ENCODE results near the gene SNAPIN. TPM values are rescaled to one million over a fixed set of nuclear protein-coding genes. Genes with fewer than 3 reads are reported as not detected.

The SNAPIN gene
- total RNA-seq, 4 donors from 2014 or later = 40.2 to 62.2 (median 54.8) TPM

- ATAC-seq (ENCODE audit: low FRiP score) = no peak
These were observed 47.0 kb downstream of the SNAPIN start for GRCh38 chr1:153705484-153705883.

GRCh38 chr1:153711026-153711425, 52.5 kb downstream of the SNAPIN start:
- TF ChIP-seq, protein P1, sequence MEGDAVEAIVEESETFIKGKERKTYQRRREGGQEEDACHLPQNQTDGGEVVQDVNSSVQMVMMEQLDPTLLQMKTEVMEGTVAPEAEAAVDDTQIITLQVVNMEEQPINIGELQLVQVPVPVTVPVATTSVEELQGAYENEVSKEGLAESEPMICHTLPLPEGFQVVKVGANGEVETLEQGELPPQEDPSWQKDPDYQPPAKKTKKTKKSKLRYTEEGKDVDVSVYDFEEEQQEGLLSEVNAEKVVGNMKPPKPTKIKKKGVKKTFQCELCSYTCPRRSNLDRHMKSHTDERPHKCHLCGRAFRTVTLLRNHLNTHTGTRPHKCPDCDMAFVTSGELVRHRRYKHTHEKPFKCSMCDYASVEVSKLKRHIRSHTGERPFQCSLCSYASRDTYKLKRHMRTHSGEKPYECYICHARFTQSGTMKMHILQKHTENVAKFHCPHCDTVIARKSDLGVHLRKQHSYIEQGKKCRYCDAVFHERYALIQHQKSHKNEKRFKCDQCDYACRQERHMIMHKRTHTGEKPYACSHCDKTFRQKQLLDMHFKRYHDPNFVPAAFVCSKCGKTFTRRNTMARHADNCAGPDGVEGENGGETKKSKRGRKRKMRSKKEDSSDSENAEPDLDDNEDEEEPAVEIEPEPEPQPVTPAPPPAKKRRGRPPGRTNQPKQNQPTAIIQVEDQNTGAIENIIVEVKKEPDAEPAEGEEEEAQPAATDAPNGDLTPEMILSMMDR (IDR thresholded peaks at IDR 0.05) = no peak
- no peak for ATAC-seq (ENCODE audit: low FRiP score)

More at GRCh38 chr1:153705484-153705883, 47.0 kb downstream of the SNAPIN start:
- TF ChIP-seq, protein P1 (IDR thresholded peaks at IDR 0.05) = no peak
- DNase-seq (ENCODE audit: low spot score) = no peak

More at GRCh38 chr1:153711026-153711425, 52.5 kb downstream of the SNAPIN start:
- DNase-seq (ENCODE audit: low spot score) = no peak

Small RNA genes lying within 50 kb of the gene (small RNA-seq; reads per million reads assigned to genes)
- gene MIR8083 = not detected
- gene RN7SL372P = not detected

Other genes starting within 250 kb of the SNAPIN start
- gene S100A7A, start 242.2 kb upstream of the SNAPIN start, total RNA-seq = not detected
- not detected for gene S100A7, start 198.1 kb upstream of the SNAPIN start, total RNA-seq
- 100 to 1,000 TPM; 315 to 566 (median 427) TPM for gene S100A6, start 122.7 kb upstream of the SNAPIN start, total RNA-seq
- gene S100A5, start 117.8 kb upstream of the SNAPIN start, total RNA-seq = not detected
- gene S100A4, start 112.9 kb upstream of the SNAPIN start, total RNA-seq = 100 to 1,000 TPM; 323 to 723 (median 337) TPM
- 1 to 10 TPM in 3 of 4 donors, not detected in 1; 1.7 to 3.2 (median 2.7) TPM for gene S100A3, start 109.4 kb upstream of the SNAPIN start, total RNA-seq
- gene S100A2, start 92.9 kb upstream of the SNAPIN start, total RNA-seq = 1 to 10 TPM in 2 of 4 donors, not detected in 2; 1.3 to 6.5 TPM
- 100 to 1,000 TPM in 3 of 4 donors, 10 to 100 TPM in 1; 84.5 to 225 (median 127) TPM for gene S100A16, start 45.6 kb upstream of the SNAPIN start, total RNA-seq
- gene S100A14, start 42.4 kb upstream of the SNAPIN start, total RNA-seq = 1 to 10 TPM in 2 of 4 donors, under 1 TPM in 1, not detected in 1; 0.50 to 1.9 (median 1.3) TPM
- 100 to 1,000 TPM; 118 to 192 (median 176) TPM for gene S100A13, start 31.2 kb upstream of the SNAPIN start, total RNA-seq
- gene S100A1, start 30.3 kb upstream of the SNAPIN start, total RNA-seq = 10 to 100 TPM in 3 of 4 donors, 1 to 10 TPM in 1; 6.0 to 36.5 (median 23.7) TPM
- gene CHTOP, start 24.6 kb upstream of the SNAPIN start, total RNA-seq = 10 to 100 TPM; 31.4 to 63.5 (median 53.7) TPM
- 100 to 1,000 TPM in 3 of 4 donors, 10 to 100 TPM in 1; 80.2 to 201 (median 122) TPM for gene ILF2, start 12.3 kb downstream of the SNAPIN start, total RNA-seq
- 100 to 1,000 TPM in 3 of 4 donors, 10 to 100 TPM in 1; 87.3 to 203 (median 120) TPM for gene NPR1, start 20.0 kb downstream of the SNAPIN start, total RNA-seq
- 10 to 100 TPM; 28.6 to 65.3 (median 34.8) TPM for gene INTS3, start 69.3 kb downstream of the SNAPIN start, total RNA-seq
- gene SLC27A3, start 116.7 kb downstream of the SNAPIN start, total RNA-seq = 10 to 100 TPM; 29.4 to 65.4 (median 40.5) TPM